Stimulated activated naive B cell treated with anti-CD40 and anti-IgM and Interleukin-4, amounts not matched to agents 10 μg/mL and 1 μg/mL and 100 μg/mL, for 72 hours (primary cell): ENCODE results near the gene KAT5.
"Not testable (repeated sequence)": the region's sequence is repeated elsewhere in the genome, so short reads cannot be mapped to it uniquely, and the experiment has no call there.

Experiments used
- ATAC-seq, 2 donors: fragments of 150-1000 bp; cut with Tn5 transposase; replicated peaks; 2 replicates each; pipeline ENCODE4 v1.10.0; 2021; ENCODE audit warnings: moderate library complexity in 1 of 2
- DNase-seq: peaks from one replicate; pipeline ENCODE4 v3.0.0; 2021
- H3K27ac Mint-ChIP-seq: one replicate; pipeline ENCODE4 v1.8.0; 2022; ENCODE audit warnings: mild to moderate bottlenecking, mixed read lengths
- H3K27me3 Mint-ChIP-seq, 2 donors: one replicate each; pipeline ENCODE4 v1.8.0; 2022; ENCODE audit warnings: mixed read lengths in 2 of 2
- H3K36me3 Mint-ChIP-seq, 2 donors: one replicate each; pipeline ENCODE4 v1.8.0; 2022; ENCODE audit warnings: mixed read lengths in 2 of 2, mild to moderate bottlenecking in 1 of 2
- H3K4me1 Mint-ChIP-seq, 2 donors: one replicate each; pipeline ENCODE4 v1.8.0; 2022; ENCODE audit warnings: mixed read lengths in 2 of 2, mild to moderate bottlenecking in 1 of 2
- H3K4me3 Mint-ChIP-seq, 2 donors: one replicate each; pipeline ENCODE4 v1.8.0; 2022; ENCODE audit warnings: mild to moderate bottlenecking in 2 of 2, mixed read lengths in 2 of 2, moderate library complexity in 1 of 2
- H3K9me3 Mint-ChIP-seq, 2 donors: one replicate each; pipeline ENCODE4 v1.8.0; 2022; ENCODE audit warnings: mixed read lengths in 2 of 2, mild to moderate bottlenecking in 1 of 2

KAT5 gene

GRCh38 chr11:65744026-65744698, 32.1 kb downstream of the KAT5 start:
- no peak overlapping the region for H3K4me3 Mint-ChIP-seq
- H3K4me1 Mint-ChIP-seq = peaks cover 0 to 4% of the 10 kb centered on the region in 2 donors
- no peaks in the 10 kb centered on the region for H3K9me3 Mint-ChIP-seq
- peaks cover 5 to 17% of the 10 kb centered on the region in 2 donors for H3K27me3 Mint-ChIP-seq
- H3K36me3 Mint-ChIP-seq = no peaks in the 10 kb centered on the region
- H3K27ac Mint-ChIP-seq = no peak overlapping the region
- DNase-seq (no peak), ATAC-seq (no peak)

GRCh38 chr11:65744699-65745042, 32.6 kb downstream of the KAT5 start:
- Mint-ChIP-seq H3K27me3 (peaks cover 5 to 19% of the 10 kb centered on the region in 2 donors), H3K9me3 (no peaks in the 10 kb centered on the region), H3K4me1 (peaks cover 0 to 4% of the 10 kb centered on the region in 2 donors), H3K27ac (no peak overlapping the region), H3K4me3 (no peak overlapping the region), H3K36me3 (no peaks in the 10 kb centered on the region)
- no peak for ATAC-seq
- DNase-seq = no peak

GRCh38 chr11:65745049-65745448, 33.0 kb downstream of the KAT5 start:
- Mint-ChIP-seq H3K9me3 (no peaks in the 10 kb centered on the region), H3K27me3 (peaks cover 5 to 15% of the 10 kb centered on the region in 2 donors), H3K27ac (no peak overlapping the region), H3K4me3 (no peak overlapping the region), H3K36me3 (no peaks in the 10 kb centered on the region), H3K4me1 (peaks cover 0 to 4% of the 10 kb centered on the region in 2 donors)
- no peak for ATAC-seq
- no peak for DNase-seq

- ATAC-seq, H3K27ac Mint-ChIP-seq, H3K4me1 Mint-ChIP-seq, DNase-seq, H3K36me3 Mint-ChIP-seq, H3K27me3 Mint-ChIP-seq, H3K4me3 Mint-ChIP-seq, H3K9me3 Mint-ChIP-seq: not testable (repeated sequence)
Measured at GRCh38 chr11:65762169-65762568, 50.1 kb downstream of the KAT5 start.

GRCh38 chr11:65762816-65763215, 50.8 kb downstream of the KAT5 start:
- not testable (repeated sequence) for ATAC-seq, H3K4me1 Mint-ChIP-seq, H3K9me3 Mint-ChIP-seq, H3K36me3 Mint-ChIP-seq, H3K27ac Mint-ChIP-seq, H3K4me3 Mint-ChIP-seq, H3K27me3 Mint-ChIP-seq, DNase-seq

GRCh38 chr11:65764434-65764833, 52.4 kb downstream of the KAT5 start:
- no peaks in the 10 kb centered on the region for H3K9me3 Mint-ChIP-seq
- no peaks in the 10 kb centered on the region for H3K36me3 Mint-ChIP-seq
- no peak for ATAC-seq
- H3K4me1 Mint-ChIP-seq = peaks cover 0 to under 1% of the 10 kb centered on the region in 2 donors
- H3K4me3 Mint-ChIP-seq = no peak overlapping the region
- no peak for DNase-seq
- no peak overlapping the region for H3K27ac Mint-ChIP-seq
- H3K27me3 Mint-ChIP-seq = peaks cover 0 to under 1% of the 10 kb centered on the region in 2 donors

GRCh38 chr11:65766535-65766934, 54.5 kb downstream of the KAT5 start:
- no peak for ATAC-seq

GRCh38 chr11:65767406-65767805, 55.4 kb downstream of the KAT5 start:
- H3K4me3 Mint-ChIP-seq = no peak overlapping the region
- no peak for DNase-seq
- H3K27ac Mint-ChIP-seq = no peak overlapping the region
- H3K9me3 Mint-ChIP-seq = no peaks in the 10 kb centered on the region
- no peak for ATAC-seq
- H3K27me3 Mint-ChIP-seq = no peaks in the 10 kb centered on the region
- H3K36me3 Mint-ChIP-seq = no peaks in the 10 kb centered on the region
- H3K4me1 Mint-ChIP-seq = peaks cover 3 to 5% of the 10 kb centered on the region in 2 donors

More at GRCh38 chr11:65766535-65766934, 54.5 kb downstream of the KAT5 start:
- H3K27ac Mint-ChIP-seq = no peak overlapping the region
- no peaks in the 10 kb centered on the region for H3K9me3 Mint-ChIP-seq
- no peak overlapping the region for H3K4me3 Mint-ChIP-seq
- no peak for DNase-seq
- H3K27me3 Mint-ChIP-seq = no peaks in the 10 kb centered on the region
- H3K4me1 Mint-ChIP-seq = peaks cover 3 to 5% of the 10 kb centered on the region in 2 donors
- H3K36me3 Mint-ChIP-seq = no peaks in the 10 kb centered on the region

- H3K4me1 Mint-ChIP-seq, ATAC-seq, H3K4me3 Mint-ChIP-seq, H3K9me3 Mint-ChIP-seq, H3K36me3 Mint-ChIP-seq, H3K27ac Mint-ChIP-seq, H3K27me3 Mint-ChIP-seq, DNase-seq: not testable (repeated sequence)
Measured at GRCh38 chr11:65767806-65768205, 55.8 kb downstream of the KAT5 start.
